Esophagus (tissue), 2 donors: ENCODE data around the gene S100A10. TPM values are rescaled to one million over a fixed set of nuclear protein-coding genes. Genes with fewer than 3 reads are reported as not detected.

ENCODE experiments used
- H3K27ac ChIP-seq, 2 donors: one replicate each; pipeline ENCODE4 v1.5.1; 2013; ENCODE audit warnings: low read depth in 2 of 2, mild to moderate bottlenecking in 2 of 2, inconsistent platforms in 1 of 2, low read length in 1 of 2, moderate library complexity in 1 of 2
- H3K27me3 ChIP-seq, 2 donors: one replicate each; pipeline ENCODE4 v1.6.1; 2013; ENCODE audit warnings: low read length in 2 of 2, control low read depth in 1 of 2, mild to moderate bottlenecking in 1 of 2; ENCODE audit not compliant: insufficient read depth in 2 of 2, control insufficient read depth in 1 of 2
- H3K36me3 ChIP-seq, 2 donors: one replicate each; pipeline ENCODE4 v1.6.1; 2013; ENCODE audit warnings: low read length in 1 of 2; ENCODE audit not compliant: control insufficient read depth in 2 of 2, insufficient read depth in 2 of 2
- H3K4me1 ChIP-seq, 2 donors: one replicate each; pipeline ENCODE4 v1.6.1; 2013; ENCODE audit warnings: low read length in 1 of 2; ENCODE audit not compliant: control insufficient read depth in 2 of 2, insufficient read depth in 2 of 2
- H3K4me3 ChIP-seq, 2 donors: one replicate each; pipeline ENCODE4 v1.5.1; 2013; ENCODE audit warnings: low read length in 2 of 2, mild to moderate bottlenecking in 2 of 2, low read depth in 1 of 2, moderate library complexity in 1 of 2
- H3K9me3 ChIP-seq, 2 donors: one replicate each; pipeline ENCODE4 v1.6.1; 2013; ENCODE audit warnings: mild to moderate bottlenecking in 2 of 2, low read depth in 1 of 2, low read length in 1 of 2, moderate library complexity in 1 of 2; ENCODE audit not compliant: control insufficient read depth in 2 of 2, insufficient read depth in 1 of 2
- WGBS, 2 donors: extraction: QIAGEN DNeasy Blood & Tissue Kit; methylation state at CpG; one replicate each; pipeline ENCODE4 v1.1.7; 2013; 5-methylcytosine and 5-hydroxymethylcytosine counted together
- polyA plus RNA-seq, 2 donors: library from polyadenylated mRNA; stranded (reverse); fragments of 200-250 nt; gene quantifications; one replicate each; pipeline ENCODE4 v1.2.3, GENCODE V29; 2013
- donor health status: healthy with polysubstance abuse.
- donor health status: Bipolar disorder and iron deficiency.

Gene S100A10
- polyA plus RNA-seq, 2 donors = 1,247 to 2,455 TPM

GRCh38 chr1:151981178-151981525 is 12.5 kb downstream of the S100A10 start:
- H3K4me1 ChIP-seq = no peaks in the 10 kb centered on the region
- WGBS, 2 donors = 76 to 77% methylated on average over 5 of the region's 5 CpGs
- H3K27ac ChIP-seq = no peak overlapping the region
- no peaks in the 10 kb centered on the region for H3K27me3 ChIP-seq
- no peaks in the 10 kb centered on the region for H3K9me3 ChIP-seq
- H3K36me3 ChIP-seq = peaks cover 20 to 22% of the 10 kb centered on the region in 2 donors
- no peak overlapping the region for H3K4me3 ChIP-seq

- no peak overlapping the region for H3K4me3 ChIP-seq
- no peaks in the 10 kb centered on the region for H3K9me3 ChIP-seq
- H3K36me3 ChIP-seq = peaks cover 20 to 22% of the 10 kb centered on the region in 2 donors
- no peaks in the 10 kb centered on the region for H3K4me1 ChIP-seq
- 59 to 67% methylated on average over 5 of the region's 5 CpGs for WGBS, 2 donors
- H3K27ac ChIP-seq = peak overlapping the region in 1 of 2 donors; percentile 37
- H3K27me3 ChIP-seq = no peaks in the 10 kb centered on the region
These were observed 13.1 kb downstream of the S100A10 start for GRCh38 chr1:151980287-151981177.

- Histone ChIP-seq H3K27me3 (no peaks in the 10 kb centered on the region), H3K27ac (no peak overlapping the region), H3K4me1 (no peaks in the 10 kb centered on the region), H3K4me3 (no peak overlapping the region), H3K9me3 (no peaks in the 10 kb centered on the region), H3K36me3 (peaks cover 9 to 13% of the 10 kb centered on the region in 2 donors)
- WGBS, 2 donors = 62 to 78% methylated on average over 5 of the region's 5 CpGs
These were observed 14.7 kb downstream of the S100A10 start for GRCh38 chr1:151978922-151979321.

GRCh38 chr1:151977662-151978230 is 15.9 kb downstream of the S100A10 start:
- Histone ChIP-seq H3K36me3 (peaks cover 5 to 9% of the 10 kb centered on the region in 2 donors), H3K4me1 (no peaks in the 10 kb centered on the region), H3K27me3 (no peaks in the 10 kb centered on the region), H3K4me3 (no peak overlapping the region), H3K27ac (no peak overlapping the region), H3K9me3 (no peaks in the 10 kb centered on the region)
- WGBS, 2 donors = 81 to 90% methylated on average over 5 of the region's 5 CpGs

GRCh38 chr1:151976858-151977257 is 16.8 kb downstream of the S100A10 start:
- Histone ChIP-seq H3K4me1 (no peaks in the 10 kb centered on the region), H3K36me3 (peaks cover 3 to 4% of the 10 kb centered on the region in 2 donors), H3K27me3 (no peaks in the 10 kb centered on the region), H3K4me3 (no peak overlapping the region), H3K9me3 (no peaks in the 10 kb centered on the region), H3K27ac (peak overlapping the region in 1 of 2 donors; percentile 36)
- WGBS, 2 donors = 61 to 67% methylated on average over 3 of the region's 3 CpGs

GRCh38 chr1:151976015-151976343 is 17.7 kb downstream of the S100A10 start:
- Histone ChIP-seq H3K4me1 (no peaks in the 10 kb centered on the region), H3K27ac (no peak overlapping the region)

GRCh38 chr1:151975311-151976014 is 18.2 kb downstream of the S100A10 start:
- Histone ChIP-seq H3K36me3 (no peaks in the 10 kb centered on the region), H3K4me1 (no peaks in the 10 kb centered on the region), H3K9me3 (no peaks in the 10 kb centered on the region), H3K27me3 (no peaks in the 10 kb centered on the region), H3K4me3 (no peak overlapping the region), H3K27ac (no peak overlapping the region)
- 70 to 91% methylated on average over 2 of the region's 2 CpGs for WGBS, 2 donors

More at GRCh38 chr1:151976015-151976343, 17.7 kb downstream of the S100A10 start:
- H3K27me3 ChIP-seq = no peaks in the 10 kb centered on the region
- no peaks in the 10 kb centered on the region for H3K36me3 ChIP-seq
- no peaks in the 10 kb centered on the region for H3K9me3 ChIP-seq
- no peak overlapping the region for H3K4me3 ChIP-seq

GRCh38 chr1:151972542-151973248 is 21.0 kb downstream of the S100A10 start:
- 21 to 22% methylated on average over 7 of the region's 7 CpGs for WGBS, 2 donors
- H3K4me1 ChIP-seq = peaks cover 2 to 3% of the 10 kb centered on the region in 2 donors
- no peaks in the 10 kb centered on the region for H3K9me3 ChIP-seq
- peak overlapping the region; percentile 17 to 71 for H3K27ac ChIP-seq
- H3K27me3 ChIP-seq = no peaks in the 10 kb centered on the region
- H3K4me3 ChIP-seq = no peak overlapping the region
- H3K36me3 ChIP-seq = no peaks in the 10 kb centered on the region

- Histone ChIP-seq H3K27ac (no peak overlapping the region), H3K27me3 (no peaks in the 10 kb centered on the region), H3K4me3 (no peak overlapping the region), H3K36me3 (no peaks in the 10 kb centered on the region), H3K4me1 (peaks cover 2 to 3% of the 10 kb centered on the region in 2 donors), H3K9me3 (no peaks in the 10 kb centered on the region)
- WGBS, 2 donors = 48 to 50% methylated on average over 4 of the region's 4 CpGs
These were observed 23.0 kb downstream of the S100A10 start for GRCh38 chr1:151970626-151971025.
